HepG2 (cell line): ENCODE data around the gene CMIP. TPM values are rescaled to one million over a fixed set of nuclear protein-coding genes. Genes with fewer than 3 reads are reported as not detected.

Experiments used
- GATAD2A ChIP-seq: IDR thresholded peaks from 2 replicates; pipeline ENCODE4 v1.6.1; 2016
- HDAC6 ChIP-seq: fragments of 200-600 bp; sonication (generic); IDR thresholded peaks from 2 replicates; pipeline ENCODE4 v1.7.0; 2017; ENCODE audit warnings: mild to moderate bottlenecking, antibody characterized with exemption, low read length, low read depth
- HMG20A ChIP-seq: IDR thresholded peaks from 2 replicates; pipeline ENCODE4 v1.6.1; 2016; ENCODE audit warnings: borderline replicate concordance
- KDM5B ChIP-seq: sonication (generic); formaldehyde crosslinking; IDR thresholded peaks from 2 replicates; pipeline ENCODE4 v1.4.0; 2020; ENCODE audit warnings: missing genetic modification reagents, mild to moderate bottlenecking, borderline replicate concordance
- KLF6 ChIP-seq: IDR thresholded peaks from 2 replicates; pipeline ENCODE4 v1.8.0; 2016; ENCODE audit warnings: missing biosample characterization, missing genetic modification reagents
- MEIS2 ChIP-seq: sonication (generic); formaldehyde crosslinking; IDR thresholded peaks from 2 replicates; pipeline ENCODE4 v1.9.0; 2021; ENCODE audit warnings: mild to moderate bottlenecking, missing genetic modification reagents
- TMF1 ChIP-seq: sonication (generic); formaldehyde crosslinking; IDR thresholded peaks from 2 replicates; pipeline ENCODE4 v1.8.1; 2022; ENCODE audit warnings: low read depth, missing genetic modification reagents
- ZNF264 ChIP-seq: sonication (generic); formaldehyde crosslinking; IDR thresholded peaks from 2 replicates; pipeline ENCODE4 v1.4.0; 2020; ENCODE audit warnings: missing genetic modification reagents
- ZNF629 ChIP-seq: sonication (generic); formaldehyde crosslinking; conservative IDR thresholded peaks from 2 replicates; pipeline ENCODE4 v1.5.0; 2020; ENCODE audit warnings: missing genetic modification reagents
- ZNF768 ChIP-seq: sonication (generic); formaldehyde crosslinking; IDR thresholded peaks from 2 replicates; pipeline ENCODE4 v1.4.0; 2020; ENCODE audit warnings: missing genetic modification reagents
- polyA plus RNA-seq, 8 experiments: library from polyadenylated mRNA; depleted of rRNA in 3 of 8; stranded (reverse) in 7 of 8; unstranded in 1 of 8; fragments of >200 nt; fragmentation: Illumina TruSeq in 4 of 8; extraction: Trizol in 4 of 8; gene quantifications; 2 replicates each; pipeline versions ENCODE4 v1.2.1 to v1.2.3, GENCODE V29; 2011 to 2016; ENCODE audit warnings: low read depth in 4 of 8, missing spikeins in 1 of 8, mixed read lengths in 1 of 8; ENCODE audit not compliant: insufficient read depth in 1 of 8
- total RNA-seq, 5 experiments: library from RNA; depleted of rRNA; stranded (reverse); fragments of >200 nt; fragmentation: Illumina TruSeq; extraction: Trizol; gene quantifications; 2 replicates each; pipeline ENCODE4 v1.2.3, GENCODE V29; 2016; ENCODE audit warnings: low read depth in 1 of 5
- TF ChIP-seq, protein P1 (sequence below), 2 experiments: IDR thresholded peaks; 2 replicates each; pipeline ENCODE4 v1.6.1; 2011 to 2012; ENCODE audit warnings: low read length in 2 of 2, borderline replicate concordance in 1 of 2, low read depth in 1 of 2, mild to moderate bottlenecking in 1 of 2, moderate library complexity in 1 of 2
- TF ChIP-seq, protein P2 (sequence below): sonication (generic); formaldehyde crosslinking; IDR thresholded peaks from 2 replicates; pipeline ENCODE4 v1.9.0; 2021; ENCODE audit warnings: missing genetic modification reagents, mild to moderate bottlenecking, borderline replicate concordance

CMIP gene
- total and polyA plus RNA-seq, 2 of the 13 experiments (the other 11 are each of a cell fraction or from before 2014, with no cell fraction given): 10.9 to 18.1 TPM

DNA sequence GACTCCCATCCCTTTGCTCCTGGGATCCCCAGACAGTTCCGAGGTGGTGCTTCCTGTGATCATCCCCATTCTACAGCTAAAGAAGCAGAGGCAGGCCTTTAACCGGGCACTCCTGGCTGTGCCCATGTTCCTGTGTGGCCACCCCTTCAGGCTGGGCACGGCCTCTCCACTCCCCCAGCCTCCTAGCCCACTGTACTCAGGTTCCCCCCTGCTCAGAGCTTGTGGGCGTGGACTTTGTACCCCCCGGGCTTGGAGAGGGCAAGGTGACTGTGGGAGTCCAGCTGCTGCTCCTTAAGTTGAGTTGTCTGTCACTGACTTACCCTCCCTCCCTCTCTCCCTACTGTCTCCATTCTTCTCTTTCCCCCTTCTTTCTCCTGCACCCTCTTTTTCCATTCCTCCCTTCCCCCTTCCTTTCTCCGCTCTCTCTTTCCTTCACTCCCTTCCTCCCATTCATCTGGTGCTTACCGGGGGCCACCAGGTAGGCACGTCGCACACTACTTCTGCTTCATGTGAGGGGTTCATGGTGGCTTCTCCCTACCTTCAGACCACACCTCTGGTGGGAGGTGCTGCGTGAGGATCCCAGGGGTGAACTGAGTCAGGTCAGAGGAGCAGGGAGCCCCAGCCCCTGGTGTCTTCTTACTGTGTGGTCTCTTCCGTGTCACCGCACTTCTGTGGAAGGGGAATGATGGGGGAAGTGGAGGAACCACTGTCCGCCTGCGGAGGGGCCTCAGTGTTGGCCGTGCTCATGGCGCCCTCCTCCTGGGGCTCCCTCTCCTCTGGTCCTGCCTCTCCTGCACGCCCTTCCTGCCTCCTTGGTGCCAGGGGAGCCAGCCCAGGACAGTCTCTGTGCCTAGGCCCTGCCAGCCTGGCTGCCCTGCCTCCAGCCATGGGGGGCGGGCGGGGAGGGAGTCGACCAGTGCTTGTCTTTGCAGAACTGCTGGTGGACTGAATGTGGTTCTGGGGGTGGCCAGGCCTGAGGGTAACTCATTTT, 29.7 kb downstream of the CMIP start (continued):
- TF ChIP-seq, protein P1, sequence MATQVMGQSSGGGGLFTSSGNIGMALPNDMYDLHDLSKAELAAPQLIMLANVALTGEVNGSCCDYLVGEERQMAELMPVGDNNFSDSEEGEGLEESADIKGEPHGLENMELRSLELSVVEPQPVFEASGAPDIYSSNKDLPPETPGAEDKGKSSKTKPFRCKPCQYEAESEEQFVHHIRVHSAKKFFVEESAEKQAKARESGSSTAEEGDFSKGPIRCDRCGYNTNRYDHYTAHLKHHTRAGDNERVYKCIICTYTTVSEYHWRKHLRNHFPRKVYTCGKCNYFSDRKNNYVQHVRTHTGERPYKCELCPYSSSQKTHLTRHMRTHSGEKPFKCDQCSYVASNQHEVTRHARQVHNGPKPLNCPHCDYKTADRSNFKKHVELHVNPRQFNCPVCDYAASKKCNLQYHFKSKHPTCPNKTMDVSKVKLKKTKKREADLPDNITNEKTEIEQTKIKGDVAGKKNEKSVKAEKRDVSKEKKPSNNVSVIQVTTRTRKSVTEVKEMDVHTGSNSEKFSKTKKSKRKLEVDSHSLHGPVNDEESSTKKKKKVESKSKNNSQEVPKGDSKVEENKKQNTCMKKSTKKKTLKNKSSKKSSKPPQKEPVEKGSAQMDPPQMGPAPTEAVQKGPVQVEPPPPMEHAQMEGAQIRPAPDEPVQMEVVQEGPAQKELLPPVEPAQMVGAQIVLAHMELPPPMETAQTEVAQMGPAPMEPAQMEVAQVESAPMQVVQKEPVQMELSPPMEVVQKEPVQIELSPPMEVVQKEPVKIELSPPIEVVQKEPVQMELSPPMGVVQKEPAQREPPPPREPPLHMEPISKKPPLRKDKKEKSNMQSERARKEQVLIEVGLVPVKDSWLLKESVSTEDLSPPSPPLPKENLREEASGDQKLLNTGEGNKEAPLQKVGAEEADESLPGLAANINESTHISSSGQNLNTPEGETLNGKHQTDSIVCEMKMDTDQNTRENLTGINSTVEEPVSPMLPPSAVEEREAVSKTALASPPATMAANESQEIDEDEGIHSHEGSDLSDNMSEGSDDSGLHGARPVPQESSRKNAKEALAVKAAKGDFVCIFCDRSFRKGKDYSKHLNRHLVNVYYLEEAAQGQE (IDR thresholded peaks at IDR 0.05; ENCODE audit: borderline replicate concordance in 1 of 2, low read depth in 1 of 2, low read length in 2 of 2): no peak
- peak; percentile 77 for TF ChIP-seq ZNF629 (CRISPR knock-in tag)
- no peak for TF ChIP-seq KLF6 (CRISPR knock-in tag)
- TF ChIP-seq HMG20A: no peak
- 0 out of 2 replicates have a peak, but pooled peaks have one; percentile 31 for TF ChIP-seq KDM5B
- no peak for TF ChIP-seq ZNF264 (CRISPR knock-in tag)
- no peak for TF ChIP-seq ZNF768 (CRISPR knock-in tag)
- TF ChIP-seq, protein P2, sequence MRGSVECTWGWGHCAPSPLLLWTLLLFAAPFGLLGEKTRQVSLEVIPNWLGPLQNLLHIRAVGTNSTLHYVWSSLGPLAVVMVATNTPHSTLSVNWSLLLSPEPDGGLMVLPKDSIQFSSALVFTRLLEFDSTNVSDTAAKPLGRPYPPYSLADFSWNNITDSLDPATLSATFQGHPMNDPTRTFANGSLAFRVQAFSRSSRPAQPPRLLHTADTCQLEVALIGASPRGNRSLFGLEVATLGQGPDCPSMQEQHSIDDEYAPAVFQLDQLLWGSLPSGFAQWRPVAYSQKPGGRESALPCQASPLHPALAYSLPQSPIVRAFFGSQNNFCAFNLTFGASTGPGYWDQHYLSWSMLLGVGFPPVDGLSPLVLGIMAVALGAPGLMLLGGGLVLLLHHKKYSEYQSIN (CRISPR knock-in tag): no peak
- no peak for TF ChIP-seq TMF1
- TF ChIP-seq GATAD2A (CRISPR knock-in tag): peak; percentile 46; the same call in 1 of the 2 replicates
- TF ChIP-seq HDAC6: no peak
- no peak for TF ChIP-seq MEIS2 (CRISPR knock-in tag)
- TF ChIP-seq, all 625 proteins: peak for 10
